ENCODE data around the gene AGAP1. TPM values are rescaled to one million over a fixed set of nuclear protein-coding genes. Genes with fewer than 3 reads are reported as not detected.

Gene AGAP1
- total RNA-seq, 2 donors from 2014 or later, result 19.1 to 20.8 TPM

- Histone ChIP-seq H3K9me3 (no peaks in the 10 kb centered on the region), H3K4me1 (ENCODE audit: control insufficient read depth in 1 of 2, low read depth in 2 of 2) (no peaks in the 10 kb centered on the region), H3K27ac (no peak overlapping the region), H3K36me3 (no peaks in the 10 kb centered on the region), H3K4me3 (no peak overlapping the region), H3K27me3 (replicated peaks; ENCODE audit: insufficient read depth) (no peaks in the 10 kb centered on the region)
- DNase-seq (ENCODE audit: low spot score) (no peak), ATAC-seq (ENCODE audit: insufficient number of reproducible peaks, low FRiP score, low read depth) (no peak)
- no peak for TF ChIP-seq CTCF (IDR thresholded peaks at IDR 0.05)
Observed at GRCh38 chr2:235849489-235849888, 355.6 kb downstream of the AGAP1 start.

GRCh38 chr2:235850289-235850688, 356.4 kb downstream of the AGAP1 start:
- Histone ChIP-seq H3K9me3 (no peaks in the 10 kb centered on the region), H3K27me3 (replicated peaks; ENCODE audit: insufficient read depth) (no peaks in the 10 kb centered on the region), H3K36me3 (no peaks in the 10 kb centered on the region), H3K4me3 (no peak overlapping the region), H3K4me1 (ENCODE audit: control insufficient read depth in 1 of 2, low read depth in 2 of 2) (no peaks in the 10 kb centered on the region), H3K27ac (no peak overlapping the region)
- no peak for TF ChIP-seq CTCF (IDR thresholded peaks at IDR 0.05)
- ATAC-seq (ENCODE audit: insufficient number of reproducible peaks, low FRiP score, low read depth) (no peak), DNase-seq (ENCODE audit: low spot score) (no peak)

GRCh38 chr2:235850771-235851551, 357.1 kb downstream of the AGAP1 start:
- Histone ChIP-seq H3K9me3 (no peaks in the 10 kb centered on the region), H3K27me3 (replicated peaks; ENCODE audit: insufficient read depth) (no peaks in the 10 kb centered on the region), H3K27ac (no peak overlapping the region), H3K4me3 (no peak overlapping the region), H3K4me1 (ENCODE audit: control insufficient read depth in 1 of 2, low read depth in 2 of 2) (no peaks in the 10 kb centered on the region), H3K36me3 (no peaks in the 10 kb centered on the region)
- DNase-seq (ENCODE audit: low spot score), result no peak
- no peak for ATAC-seq (ENCODE audit: insufficient number of reproducible peaks, low FRiP score, low read depth)
- TF ChIP-seq CTCF (IDR thresholded peaks at IDR 0.05), result no peak

GRCh38 chr2:235851828-235852525, 358.1 kb downstream of the AGAP1 start:
- H3K27ac ChIP-seq, result no peak overlapping the region
- H3K27me3 ChIP-seq (replicated peaks; ENCODE audit: insufficient read depth), result no peaks in the 10 kb centered on the region
- H3K9me3 ChIP-seq, result no peaks in the 10 kb centered on the region
- TF ChIP-seq CTCF (IDR thresholded peaks at IDR 0.05), result no peak
- ATAC-seq (ENCODE audit: insufficient number of reproducible peaks, low FRiP score, low read depth), result no peak
- no peaks in the 10 kb centered on the region for H3K4me1 ChIP-seq (ENCODE audit: control insufficient read depth in 1 of 2, low read depth in 2 of 2)
- no peaks in the 10 kb centered on the region for H3K36me3 ChIP-seq
- H3K4me3 ChIP-seq, result no peak overlapping the region
- DNase-seq (ENCODE audit: low spot score), result no peak

GRCh38 chr2:235852526-235852920, 358.7 kb downstream of the AGAP1 start:
- Histone ChIP-seq H3K36me3 (no peaks in the 10 kb centered on the region), H3K27me3 (replicated peaks; ENCODE audit: insufficient read depth) (no peaks in the 10 kb centered on the region), H3K9me3 (no peaks in the 10 kb centered on the region), H3K4me1 (ENCODE audit: control insufficient read depth in 1 of 2, low read depth in 2 of 2) (no peaks in the 10 kb centered on the region), H3K4me3 (no peak overlapping the region), H3K27ac (no peak overlapping the region)
- DNase-seq (ENCODE audit: low spot score) (no peak), ATAC-seq (ENCODE audit: insufficient number of reproducible peaks, low FRiP score, low read depth) (no peak)
- TF ChIP-seq CTCF (IDR thresholded peaks at IDR 0.05), result no peak

Measured in thoracic aorta (tissue), 2 donors.